ENCODE results near the gene RBM48.

DNA sequence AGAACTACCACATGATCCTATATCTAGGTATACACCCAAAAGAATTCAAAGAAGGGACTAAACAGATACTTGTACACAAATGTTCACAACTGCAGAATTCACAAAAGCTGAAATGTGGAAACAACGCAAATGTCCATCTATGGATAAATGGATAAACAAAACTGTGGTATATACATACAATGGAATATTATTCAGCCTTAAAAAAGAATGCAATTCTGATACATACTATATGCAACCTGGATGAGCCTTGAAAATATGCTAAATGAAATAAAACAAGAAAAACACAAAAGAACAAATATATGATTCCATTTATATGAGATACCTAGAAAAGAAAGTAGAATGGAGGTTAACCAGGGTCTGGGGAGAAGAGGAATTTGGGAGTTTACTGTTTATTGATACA is 54.4 kb downstream of the RBM48 start:
- TF ChIP-seq, protein P1, sequence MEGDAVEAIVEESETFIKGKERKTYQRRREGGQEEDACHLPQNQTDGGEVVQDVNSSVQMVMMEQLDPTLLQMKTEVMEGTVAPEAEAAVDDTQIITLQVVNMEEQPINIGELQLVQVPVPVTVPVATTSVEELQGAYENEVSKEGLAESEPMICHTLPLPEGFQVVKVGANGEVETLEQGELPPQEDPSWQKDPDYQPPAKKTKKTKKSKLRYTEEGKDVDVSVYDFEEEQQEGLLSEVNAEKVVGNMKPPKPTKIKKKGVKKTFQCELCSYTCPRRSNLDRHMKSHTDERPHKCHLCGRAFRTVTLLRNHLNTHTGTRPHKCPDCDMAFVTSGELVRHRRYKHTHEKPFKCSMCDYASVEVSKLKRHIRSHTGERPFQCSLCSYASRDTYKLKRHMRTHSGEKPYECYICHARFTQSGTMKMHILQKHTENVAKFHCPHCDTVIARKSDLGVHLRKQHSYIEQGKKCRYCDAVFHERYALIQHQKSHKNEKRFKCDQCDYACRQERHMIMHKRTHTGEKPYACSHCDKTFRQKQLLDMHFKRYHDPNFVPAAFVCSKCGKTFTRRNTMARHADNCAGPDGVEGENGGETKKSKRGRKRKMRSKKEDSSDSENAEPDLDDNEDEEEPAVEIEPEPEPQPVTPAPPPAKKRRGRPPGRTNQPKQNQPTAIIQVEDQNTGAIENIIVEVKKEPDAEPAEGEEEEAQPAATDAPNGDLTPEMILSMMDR (IDR thresholded peaks at IDR 0.05; ENCODE audit: low read depth, low read length): no peak
- no peak for TF ChIP-seq POLR2A (IDR thresholded peaks at IDR 0.05; ENCODE audit: extremely low read depth, insufficient read length)
- TF ChIP-seq MYC (IDR thresholded peaks at IDR 0.05; ENCODE audit: low read depth, low read length): no peak

Data from NB4 (cell line).